Posterior cingulate gyrus (tissue), 11 donors: ENCODE data around the gene LNX2.

Source experiments
- DNase-seq, 10 donors: peaks; one replicate each; pipeline versions ENCODE4 v3.0.0 to v3.0.0-alpha.2; 2020 to 2021; ENCODE audit warnings: mixed read lengths in 3 of 10
- intact Hi-C: fragments of 100-400 bp; cut with DNase I; formaldehyde crosslinking; loops from one replicate; pipeline ENCODE4 v1.15.1; 2023

LNX2 gene

GRCh38 chr13:27572234-27572901 is 48.0 kb downstream of the LNX2 start:
- intact Hi-C loops: no loop called here
- DNase-seq: no peak

DNA sequence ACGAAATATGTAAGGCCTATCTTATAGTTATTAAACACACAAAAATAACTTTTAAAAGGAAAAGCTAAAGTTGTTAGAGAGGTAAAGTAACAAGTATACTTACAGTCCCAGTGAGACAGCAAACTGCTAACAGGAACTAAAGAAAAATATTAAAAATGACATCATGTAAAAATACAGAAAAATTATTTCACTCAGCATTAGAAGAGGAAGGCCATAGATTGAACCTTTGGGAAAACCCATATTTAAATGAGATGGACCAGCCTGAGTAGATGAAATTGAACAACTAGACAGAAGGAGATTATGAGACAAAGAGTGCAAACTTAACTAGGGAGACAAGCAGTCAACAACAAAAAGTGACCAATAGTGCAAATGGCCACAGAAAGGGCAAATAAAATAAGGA is 49.4 kb downstream of the LNX2 start:
- no peak for DNase-seq
- intact Hi-C loops: no loop called here

DNA sequence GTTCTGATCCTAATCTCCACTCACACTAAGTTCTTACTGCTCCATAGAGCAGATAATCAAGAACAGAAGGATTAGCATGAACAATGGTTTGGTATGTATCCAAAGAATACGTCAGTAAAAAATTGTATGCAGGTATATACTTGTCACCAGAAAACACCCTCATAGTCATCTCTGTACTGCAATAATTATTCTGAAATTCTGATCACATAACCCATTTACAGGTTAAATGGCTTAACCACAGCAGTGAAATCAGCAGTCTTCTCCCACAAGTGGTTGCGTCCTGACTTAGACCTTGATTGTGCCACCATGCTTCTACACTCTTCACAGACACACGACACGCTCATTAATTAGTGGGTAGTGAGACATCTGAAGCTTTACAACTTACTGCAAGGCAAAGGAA is 50.9 kb downstream of the LNX2 start:
- intact Hi-C loops: no loop called here
- DNase-seq: no peak

DNA sequence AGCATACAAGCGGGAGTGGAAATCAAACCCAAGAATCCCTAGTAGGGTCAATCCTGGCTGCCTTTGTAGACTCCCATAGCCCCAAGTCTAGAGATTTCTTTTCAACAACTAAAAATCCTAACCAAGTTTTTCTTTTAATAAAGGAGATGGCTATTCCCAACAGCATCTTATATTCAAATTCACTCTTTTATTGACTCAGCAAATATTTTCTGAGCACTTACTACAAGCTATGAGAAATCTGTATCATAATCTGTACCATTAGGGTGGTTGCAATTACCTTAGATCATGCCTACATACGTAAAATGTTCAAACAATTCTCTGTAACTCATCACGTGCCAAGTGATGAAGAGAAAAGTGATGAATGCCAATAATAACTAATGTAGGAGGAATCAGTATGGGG is 54.5 kb downstream of the LNX2 start:
- intact Hi-C loops: no loop called here
- no peak for DNase-seq

DNA sequence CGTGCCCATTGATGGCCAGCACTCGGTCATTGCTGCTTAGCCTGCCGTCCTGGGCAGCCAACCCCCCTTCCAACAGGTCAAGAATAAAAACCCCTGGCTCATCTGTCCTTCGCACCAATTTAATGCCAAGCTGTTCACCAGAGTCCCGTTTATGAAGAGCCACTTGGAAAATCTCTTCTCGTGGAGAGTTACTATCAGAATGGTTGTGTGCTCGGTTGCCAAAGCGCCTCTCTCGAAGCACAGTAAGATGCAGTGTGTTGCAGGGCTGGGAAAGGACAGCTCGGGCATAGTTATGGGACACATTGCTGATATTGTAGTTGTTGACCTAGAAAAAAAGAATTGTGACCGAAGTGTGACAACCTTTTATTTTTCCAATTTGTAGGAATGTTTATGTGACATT is 57.9 kb downstream of the LNX2 start:
- intact Hi-C loops: no loop called here
- DNase-seq: no peak

DNA sequence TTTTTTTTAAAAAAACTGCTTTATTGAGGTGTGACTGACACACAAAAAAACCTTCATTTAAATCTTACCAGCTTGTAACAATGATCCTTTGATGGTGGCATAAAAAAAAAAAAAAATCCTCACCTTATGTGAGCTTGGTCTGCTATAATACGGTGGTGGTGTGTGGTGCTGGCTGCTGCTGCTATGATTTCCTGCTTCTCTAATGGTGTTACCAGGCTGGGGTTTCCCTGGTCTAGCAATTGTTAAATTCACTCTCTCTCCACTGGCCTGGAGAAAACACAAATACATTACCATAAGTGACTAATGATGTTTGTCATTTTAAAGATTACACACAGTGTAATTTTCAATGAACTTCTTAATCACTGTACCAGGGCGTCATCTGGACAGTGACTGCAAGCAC is 60.6 kb downstream of the LNX2 start:
- intact Hi-C loops: no loop called here
- DNase-seq: no peak

DNA sequence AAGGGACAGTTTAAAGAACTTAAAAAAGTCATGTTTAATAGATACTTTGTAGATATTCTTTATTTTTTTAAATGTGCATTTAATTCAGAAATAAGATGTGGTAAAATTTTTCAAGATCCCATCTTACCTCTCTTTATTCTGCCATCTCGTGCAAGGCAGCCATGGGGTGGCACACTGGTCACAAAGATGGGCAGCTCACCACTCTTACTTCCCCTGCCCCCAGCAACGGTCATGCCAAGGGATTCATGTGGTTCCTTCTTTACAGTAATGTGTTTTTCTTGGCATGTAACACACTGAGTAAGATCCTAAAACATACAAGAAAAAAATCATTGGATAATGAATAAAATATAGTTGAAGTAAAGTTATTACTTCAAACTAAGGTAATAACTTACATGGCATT is 64.2 kb downstream of the LNX2 start:
- intact Hi-C loops: loop anchor here (2.0 kb wide), 1 partner anchor 271 kb away; no protein-coding TSS in a partner anchor
- DNase-seq: peak in 2 of 10 donors; percentile 21 to 22

DNA sequence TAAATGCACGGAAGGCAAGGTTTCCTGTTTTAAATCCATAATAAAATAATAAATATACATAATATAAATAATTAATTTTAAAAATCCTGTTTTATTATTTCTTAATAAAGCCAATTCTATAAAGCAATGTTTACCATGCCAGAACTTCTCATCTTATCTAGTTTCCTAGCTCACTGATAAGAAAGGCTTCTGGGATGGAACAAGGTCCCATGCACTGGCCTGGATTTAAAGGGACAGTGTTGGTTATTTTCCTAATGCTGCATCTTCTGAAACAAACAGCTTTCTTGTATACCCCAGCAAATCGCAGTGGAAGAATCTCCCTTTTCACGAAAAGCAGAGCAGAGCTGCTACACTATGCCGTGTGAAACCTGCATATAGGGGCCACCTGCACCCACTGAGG is 68.8 kb downstream of the LNX2 start:
- DNase-seq: no peak
- intact Hi-C loops: no loop called here

DNA sequence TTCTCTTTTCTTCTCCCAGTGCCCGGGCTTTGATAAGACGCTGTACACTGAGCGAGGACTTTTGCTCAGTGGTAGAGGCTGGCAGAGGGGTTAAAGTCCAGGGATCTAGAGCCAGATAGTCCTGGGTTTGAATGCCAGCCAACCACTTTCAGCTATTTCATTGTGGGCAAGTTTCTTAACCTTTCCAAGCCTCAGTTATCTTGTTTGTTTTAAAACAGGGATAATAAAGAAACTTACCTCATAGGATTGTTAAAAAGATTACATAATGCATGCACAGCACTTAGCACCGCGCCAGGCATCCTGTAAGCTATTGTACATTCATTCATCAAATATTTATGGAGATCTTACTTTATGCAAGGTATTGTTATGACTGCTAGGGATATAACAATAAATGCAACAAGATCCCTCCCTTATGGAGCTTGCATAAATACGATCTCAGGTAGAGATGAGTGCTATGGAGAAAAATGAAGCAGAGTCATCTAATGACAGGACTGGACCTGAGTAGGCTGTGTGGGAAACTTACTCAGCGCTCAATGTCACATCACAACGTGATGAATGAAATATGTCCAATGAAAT is 70.8 kb downstream of the LNX2 start:
- intact Hi-C loops: no loop called here
- no peak for DNase-seq

GRCh38 chr13:27542220-27542619 is 78.1 kb downstream of the LNX2 start:
- intact Hi-C loops: no loop called here
- no peak for DNase-seq

DNA sequence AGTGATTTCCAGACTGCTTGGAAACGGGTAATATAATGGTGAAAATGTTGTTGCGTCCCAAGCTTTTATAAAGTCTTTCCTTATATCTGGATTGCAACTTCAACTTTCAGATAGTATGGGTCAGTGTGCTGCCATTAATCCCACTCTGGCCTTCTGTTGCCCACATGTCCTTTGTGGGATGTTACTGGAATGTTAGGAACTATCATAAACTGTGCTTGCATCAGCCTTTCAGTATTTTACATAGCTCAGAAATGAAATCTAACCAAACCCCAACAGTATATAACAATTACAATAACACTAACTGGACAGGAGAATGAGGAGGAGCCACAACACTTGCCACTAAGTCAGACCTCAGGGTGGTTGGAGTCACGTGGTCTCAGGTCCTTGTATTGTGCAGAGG is 78.9 kb downstream of the LNX2 start:
- intact Hi-C loops: no loop called here
- DNase-seq: no peak

- DNase-seq: no peak
- intact Hi-C loops: loop anchor here (10.0 kb wide), 1 partner anchor 162 kb away; no protein-coding TSS in a partner anchor
Measured at GRCh38 chr13:27536361-27537101, 83.8 kb downstream of the LNX2 start.

- intact Hi-C loops: loop anchor here (10.0 kb wide), 1 partner anchor 161 kb away; no protein-coding TSS in a partner anchor
- no peak for DNase-seq
Measured at GRCh38 chr13:27535546-27535945, 84.8 kb downstream of the LNX2 start.

DNA sequence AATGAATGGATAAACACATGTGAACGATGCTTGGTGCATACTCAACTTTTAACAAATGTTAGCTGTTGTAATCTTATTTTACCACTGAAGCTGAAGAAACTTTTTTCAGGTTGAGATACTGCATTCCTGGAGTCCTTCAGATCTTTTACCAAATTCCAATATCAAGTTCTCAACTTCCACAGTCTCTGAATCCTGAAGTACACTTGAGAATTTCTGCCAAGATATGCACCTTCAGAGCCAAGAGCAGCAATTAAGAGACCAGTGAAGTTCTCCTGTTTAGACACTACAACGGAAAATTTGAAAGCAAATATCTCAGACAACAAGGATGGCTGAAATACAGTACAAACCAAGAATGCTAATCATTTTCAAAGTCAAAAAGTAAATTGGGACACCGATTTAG is 85.3 kb downstream of the LNX2 start:
- intact Hi-C loops: loop anchor here (10.0 kb wide), 1 partner anchor 160 kb away; no protein-coding TSS in a partner anchor
- DNase-seq: no peak

DNA sequence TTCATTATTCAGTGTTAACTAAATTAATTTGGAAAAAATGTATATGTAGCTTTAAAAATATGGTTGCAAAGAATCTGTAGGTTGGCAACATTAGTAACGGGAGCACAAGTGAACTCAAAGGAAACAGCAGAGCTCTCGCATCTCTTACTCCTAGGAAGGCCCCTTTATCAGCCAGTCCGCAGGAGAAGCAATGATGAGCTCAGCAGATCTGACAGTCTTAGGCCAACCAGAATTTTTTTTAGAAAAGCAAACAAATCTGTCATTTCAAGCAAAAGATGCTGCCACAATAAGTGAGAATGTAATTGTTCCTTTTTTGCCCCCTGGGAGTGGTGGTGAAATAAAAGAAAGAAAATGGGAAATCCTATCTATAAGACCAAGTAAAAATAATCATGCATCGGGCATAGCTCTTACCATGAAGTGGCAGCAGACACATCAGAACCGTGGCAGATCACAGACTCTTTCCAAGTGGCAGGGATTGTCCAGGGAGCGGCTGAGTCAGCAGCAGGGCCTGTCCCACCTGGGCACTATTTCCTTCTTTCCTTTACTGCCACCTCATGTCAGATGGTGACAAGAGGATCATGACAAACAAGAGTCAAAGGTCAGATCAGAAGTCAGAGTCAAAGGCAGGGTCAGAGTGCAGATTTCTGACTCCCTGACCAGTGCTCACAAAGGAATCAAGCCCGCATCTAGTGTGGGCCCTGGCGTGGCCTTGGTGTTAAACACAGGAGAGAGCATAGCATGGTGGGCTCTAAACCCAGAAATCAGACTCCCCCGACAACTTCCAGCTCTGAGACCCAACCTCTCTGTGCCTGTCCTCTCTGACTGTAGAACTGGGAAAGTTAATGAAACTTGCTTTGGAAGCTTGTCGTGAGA is 86.0 kb downstream of the LNX2 start:
- intact Hi-C loops: loop anchor here (10.0 kb wide), 1 partner anchor 160 kb away; no protein-coding TSS in a partner anchor
- no peak for DNase-seq

DNA sequence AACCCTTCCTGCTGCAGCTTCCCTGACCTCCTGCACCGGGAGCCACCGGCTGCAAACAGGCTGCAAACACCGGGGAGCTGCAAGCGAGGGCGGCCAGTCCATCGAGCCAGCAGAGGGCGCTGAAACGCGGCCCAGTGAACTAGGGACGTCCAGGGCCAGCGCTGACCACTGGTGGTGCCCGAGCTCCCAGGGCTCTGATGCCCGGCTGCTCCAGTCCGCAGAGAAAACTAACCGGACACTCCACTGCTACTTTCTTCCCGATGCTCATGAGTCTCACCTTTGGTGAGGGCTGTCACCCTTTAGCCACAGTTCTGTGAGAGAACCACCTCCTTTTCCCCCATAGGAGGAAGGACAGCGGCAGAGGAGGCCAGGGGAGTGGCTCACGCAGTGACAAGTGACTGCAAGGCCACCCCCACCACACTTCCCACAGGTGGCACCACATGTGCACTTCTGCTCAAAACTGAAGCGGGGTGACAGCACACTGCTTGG is 87.1 kb downstream of the LNX2 start:
- peak; percentile 57 to 97 (median 86) for DNase-seq
- intact Hi-C loops: loop anchor here (1.0 to 10.0 kb wide), 2 partner anchors 158 to 293 kb away; no protein-coding TSS in a partner anchor

GRCh38 chr13:27528908-27529307 is 91.4 kb downstream of the LNX2 start:
- no peak for DNase-seq
- intact Hi-C loops: no loop called here

DNA sequence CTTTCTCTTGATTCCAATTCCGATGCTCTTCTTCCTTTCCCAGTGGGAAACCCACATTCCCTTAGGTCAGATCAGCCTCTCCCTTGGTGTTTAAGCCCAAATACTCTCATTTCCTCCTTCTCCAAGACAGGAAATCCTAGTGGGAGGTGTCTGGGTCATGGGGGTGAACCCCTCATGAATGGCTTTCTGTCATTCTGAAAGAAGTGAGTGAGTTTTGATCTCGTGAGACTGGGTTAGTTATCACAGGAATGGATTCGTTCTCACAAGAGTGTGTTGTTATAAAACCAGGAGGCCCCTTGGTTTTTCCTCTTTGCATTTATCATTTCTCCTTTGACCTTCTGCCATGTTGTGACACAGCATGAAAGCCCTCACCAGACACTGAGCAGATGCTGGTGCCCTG is 93.8 kb downstream of the LNX2 start:
- intact Hi-C loops: no loop called here
- DNase-seq: no peak

GRCh38 chr13:27524981-27525975 is 95.1 kb downstream of the LNX2 start:
- intact Hi-C loops: no loop called here
- no peak for DNase-seq
